GM12878 (cell line): ENCODE measurements around the gene AGAP6. TPM values are rescaled to one million over a fixed set of nuclear protein-coding genes. Genes with fewer than 3 reads are reported as not detected.
"Not testable (repeated sequence)": the region's sequence is repeated elsewhere in the genome, so short reads cannot be mapped to it uniquely, and the experiment has no call there.

Experiments
- ATAC-seq: fragments of 200-7000 bp; cut with Tn5 transposase; 3 replicates; pipeline ENCODE4 v1.9.1; 2020; ENCODE audit warnings: mild to moderate bottlenecking, moderate library complexity
- BruUV-seq: library from RNA; stranded (reverse); fragments of 400-500 nt; replicated peaks from 2 replicates; lab custom pipeline; 2021; lab: Mats Ljungman, UMichigan
- CTCF ChIA-PET: fragments of 300-600 bp; sonication (Branson Sonifier 250); formaldehyde crosslinking; extraction: SDS; loops from one replicate; lab custom pipeline; 2021; ENCODE audit warnings: inconsistent platforms; lab: Yijun Ruan, JAX
- POLR2A ChIA-PET: fragments of 350-600 bp; formaldehyde crosslinking; extraction: SDS; loops from one replicate; lab custom pipeline; 2021; ENCODE audit warnings: inconsistent platforms; lab: Charles Lee
- RAD21 ChIA-PET: fragments of 300-600 bp; sonication (Branson Sonifier 250); formaldehyde crosslinking; loops from one replicate; lab custom pipeline; 2023; ENCODE audit warnings: antibody characterized with exemption; ENCODE audit not compliant: unreplicated experiment; lab: Charles Lee
- SMC1A ChIA-PET: fragments of 300-600 bp; sonication (Branson Sonifier 250); formaldehyde crosslinking; loops from one replicate; lab custom pipeline; 2023; ENCODE audit not compliant: unreplicated experiment, uncharacterized antibody; lab: Charles Lee
- DNase-seq: peaks from one replicate; pipeline ENCODE4 v3.0.0-alpha.2; 2011; ENCODE audit warnings: low read depth, low spot score
- FAIRE-seq: peaks from 3 replicates; lab custom pipeline; 2011; peaks lifted over from hg19 to GRCh38; lab: Jason Lieb, UNC
- H2AFZ ChIP-seq: 2 replicates; pipeline ENCODE4 v1.6.0; 2011; ENCODE audit warnings: low read depth, low read length, control low read depth; ENCODE audit not compliant: control insufficient read depth
- H3K27ac ChIP-seq: 2 replicates; pipeline ENCODE4 v1.5.1; 2011; ENCODE audit warnings: control low read depth; ENCODE audit not compliant: control insufficient read depth, insufficient read depth
- H3K27me3 ChIP-seq, 2 experiments: replicated peaks in 1 of 2; 2 replicates each; pipeline versions ENCODE4 v1.6.0 to v1.6.1; 2011; ENCODE audit warnings: low read length in 1 of 2; ENCODE audit not compliant: control insufficient read depth in 2 of 2, insufficient read depth in 2 of 2
- H3K36me3 ChIP-seq, 2 experiments: 2 replicates each; pipeline ENCODE4 v1.5.1; 2011; ENCODE audit warnings: low read length in 1 of 2; ENCODE audit not compliant: control insufficient read depth in 2 of 2, insufficient read depth in 2 of 2
- H3K4me1 ChIP-seq: 2 replicates; pipeline ENCODE4 v1.6.1; 2011; ENCODE audit warnings: mild to moderate bottlenecking, low read length, moderate library complexity, mixed read lengths; ENCODE audit not compliant: control insufficient read depth, insufficient read depth
- H3K4me2 ChIP-seq: 2 replicates; pipeline ENCODE4 v1.6.0; 2011; ENCODE audit warnings: control low read depth; ENCODE audit not compliant: control insufficient read depth, insufficient read depth
- H3K4me3 ChIP-seq: fragments of 200-600 bp; sonication (generic); 2 replicates; pipeline ENCODE4 v1.5.1; 2016
- H3K79me2 ChIP-seq: 2 replicates; pipeline ENCODE4 v1.6.0; 2011; ENCODE audit warnings: low read length; ENCODE audit not compliant: control insufficient read depth, insufficient read depth
- H3K9ac ChIP-seq: 2 replicates; pipeline ENCODE4 v1.8.0; 2011; ENCODE audit warnings: low read length, control low read depth, mixed read lengths; ENCODE audit not compliant: control insufficient read depth, insufficient read depth
- H3K9me3 ChIP-seq: replicated peaks from 3 replicates; pipeline ENCODE4 v1.5.1; 2011; ENCODE audit warnings: mild to moderate bottlenecking, low read length; ENCODE audit not compliant: control insufficient read depth, insufficient read depth
- H4K20me1 ChIP-seq: 2 replicates; pipeline ENCODE4 v1.6.0; 2011; ENCODE audit not compliant: control insufficient read depth, insufficient read depth
- NR2F1 ChIP-seq: fragments of 450-650 bp; conservative IDR thresholded peaks from 2 replicates; pipeline ENCODE4 v1.6.1; 2017; ENCODE audit warnings: mild to moderate bottlenecking
- WGBS: methylation state at CpG from one replicate; pipeline ENCODE4 v1.1.6; 2016; ENCODE audit warnings: low lambda C conversion rate; ENCODE audit not compliant: insufficient replicate concordance, insufficient coverage; ENCODE audit errors: missing lambda C conversion rate; 5-methylcytosine and 5-hydroxymethylcytosine counted together
- in situ Hi-C: fragments of 300-500 bp; cut with MboI; formaldehyde crosslinking; loops from 9 replicates; pipeline ENCODE4 v1.14.3; 2018; ENCODE audit warnings: mixed read lengths
- intact Hi-C: fragments of 100-400 bp; cut with micrococcal nuclease; formaldehyde crosslinking; loops from one replicate; pipeline ENCODE4 v1.14.2; 2022; ENCODE audit not compliant: unreplicated experiment
- polyA plus RNA-seq, 11 experiments: library from polyadenylated mRNA; depleted of rRNA in 4 of 11; unstranded in 6 of 11; stranded (reverse) in 5 of 11; fragments of >200 nt; fragmentation: Nextera tagmentation in 4 of 11; fragmentation: Illumina TruSeq in 1 of 11; extraction: Ambion mirVana in 4 of 11; extraction: Trizol in 1 of 11; gene quantifications; 1 replicate in 1 of 11; 2 replicates in 10 of 11; pipeline versions ENCODE4 v1.2.1 to v1.2.3, GENCODE V29; 2011 to 2016; ENCODE audit warnings: inconsistent platforms in 2 of 11, missing spikeins in 2 of 11, low read depth in 1 of 11
- total RNA-seq, 4 experiments: library from RNA; depleted of rRNA in 3 of 4; stranded (reverse); fragments of >200 nt in 3 of 4; fragmentation: Illumina TruSeq in 1 of 4; extraction: Trizol in 1 of 4; gene quantifications; 2 replicates each; pipeline versions ENCODE4 v1.2.1 to v1.2.3, GENCODE V29; 2013 to 2021

Gene AGAP6
- total and polyA plus RNA-seq, 10 of the 15 experiments (the other 5 are each of a cell fraction or from before 2014, with no cell fraction given): 0.66 to 24.0 (median 12.2) TPM

GRCh38 chr10:50044941-50045664 lies 56.9 kb downstream of the AGAP6 start (continued):
- TF ChIP-seq NR2F1: no peak

GRCh38 chr10:50046457-50046856 lies 58.3 kb downstream of the AGAP6 start:
- SMC1A ChIA-PET: interaction anchor here (1.4 kb wide), 1 partner anchor 9 kb away, joined by 4 read pairs; no protein-coding TSS in a partner anchor

GRCh38 chr10:50047594-50047993 lies 59.4 kb downstream of the AGAP6 start:
- H3K9me3 ChIP-seq, FAIRE-seq, DNase-seq, SMC1A ChIA-PET, H3K4me3 ChIP-seq, in situ Hi-C loops, intact Hi-C loops, POLR2A ChIA-PET, H4K20me1 ChIP-seq, BruUV-seq, H3K4me2 ChIP-seq, H3K9ac ChIP-seq, H3K36me3 ChIP-seq, CTCF ChIA-PET, ATAC-seq, H3K27ac ChIP-seq, H3K4me1 ChIP-seq, H2AFZ ChIP-seq, H3K27me3 ChIP-seq, H3K79me2 ChIP-seq, RAD21 ChIA-PET: not testable (repeated sequence)
- WGBS: 98% methylated on average over 5 of the region's 5 CpGs

More at GRCh38 chr10:50046457-50046856, 58.3 kb downstream of the AGAP6 start:
- BruUV-seq, FAIRE-seq, H3K9me3 ChIP-seq, H3K36me3 ChIP-seq, H3K27ac ChIP-seq, H3K27me3 ChIP-seq, CTCF ChIA-PET, H3K4me2 ChIP-seq, H2AFZ ChIP-seq, in situ Hi-C loops, RAD21 ChIA-PET, H3K4me1 ChIP-seq, ATAC-seq, POLR2A ChIA-PET, H4K20me1 ChIP-seq, H3K4me3 ChIP-seq, H3K9ac ChIP-seq, DNase-seq, H3K79me2 ChIP-seq, intact Hi-C loops: not testable (repeated sequence)
- 41% methylated on average over 3 of the region's 9 CpGs for WGBS
